Esophagus (tissue), 2 donors: ENCODE measurements around the gene LDLRAP1. TPM values are rescaled to one million over a fixed set of nuclear protein-coding genes. Genes with fewer than 3 reads are reported as not detected.

Experiments used
- H3K27ac ChIP-seq, 2 donors: one replicate each; pipeline ENCODE4 v1.5.1; 2013; ENCODE audit warnings: low read depth in 2 of 2, mild to moderate bottlenecking in 2 of 2, inconsistent platforms in 1 of 2, low read length in 1 of 2, moderate library complexity in 1 of 2
- H3K27me3 ChIP-seq, 2 donors: one replicate each; pipeline ENCODE4 v1.6.1; 2013; ENCODE audit warnings: low read length in 2 of 2, control low read depth in 1 of 2, mild to moderate bottlenecking in 1 of 2; ENCODE audit not compliant: insufficient read depth in 2 of 2, control insufficient read depth in 1 of 2
- H3K36me3 ChIP-seq, 2 donors: one replicate each; pipeline ENCODE4 v1.6.1; 2013; ENCODE audit warnings: low read length in 1 of 2; ENCODE audit not compliant: control insufficient read depth in 2 of 2, insufficient read depth in 2 of 2
- H3K4me1 ChIP-seq, 2 donors: one replicate each; pipeline ENCODE4 v1.6.1; 2013; ENCODE audit warnings: low read length in 1 of 2; ENCODE audit not compliant: control insufficient read depth in 2 of 2, insufficient read depth in 2 of 2
- H3K4me3 ChIP-seq, 2 donors: one replicate each; pipeline ENCODE4 v1.5.1; 2013; ENCODE audit warnings: low read length in 2 of 2, mild to moderate bottlenecking in 2 of 2, low read depth in 1 of 2, moderate library complexity in 1 of 2
- H3K9me3 ChIP-seq, 2 donors: one replicate each; pipeline ENCODE4 v1.6.1; 2013; ENCODE audit warnings: mild to moderate bottlenecking in 2 of 2, low read depth in 1 of 2, low read length in 1 of 2, moderate library complexity in 1 of 2; ENCODE audit not compliant: control insufficient read depth in 2 of 2, insufficient read depth in 1 of 2
- WGBS, 2 donors: extraction: QIAGEN DNeasy Blood & Tissue Kit; methylation state at CpG; one replicate each; pipeline ENCODE4 v1.1.7; 2013; 5-methylcytosine and 5-hydroxymethylcytosine counted together
- polyA plus RNA-seq, 2 donors: library from polyadenylated mRNA; stranded (reverse); fragments of 200-250 nt; gene quantifications; one replicate each; pipeline ENCODE4 v1.2.3, GENCODE V29; 2013
- donor health status: healthy with polysubstance abuse.
- donor health status: Bipolar disorder and iron deficiency.

The LDLRAP1 gene
- polyA plus RNA-seq, 2 donors: 11.0 to 12.5 TPM

- H3K27me3 ChIP-seq: no peaks in the 10 kb centered on the region
- no peaks in the 10 kb centered on the region for H3K9me3 ChIP-seq
- no peak overlapping the region for H3K27ac ChIP-seq
- no peak overlapping the region for H3K4me3 ChIP-seq
- peaks cover 2% of the 10 kb centered on the region in 2 donors for H3K4me1 ChIP-seq
- 47 to 53% methylated on average over 8 of the region's 8 CpGs for WGBS, 2 donors
- H3K36me3 ChIP-seq: no peaks in the 10 kb centered on the region
Measured at GRCh38 chr1:25610822-25611630, 67.6 kb downstream of the LDLRAP1 start.

DNA sequence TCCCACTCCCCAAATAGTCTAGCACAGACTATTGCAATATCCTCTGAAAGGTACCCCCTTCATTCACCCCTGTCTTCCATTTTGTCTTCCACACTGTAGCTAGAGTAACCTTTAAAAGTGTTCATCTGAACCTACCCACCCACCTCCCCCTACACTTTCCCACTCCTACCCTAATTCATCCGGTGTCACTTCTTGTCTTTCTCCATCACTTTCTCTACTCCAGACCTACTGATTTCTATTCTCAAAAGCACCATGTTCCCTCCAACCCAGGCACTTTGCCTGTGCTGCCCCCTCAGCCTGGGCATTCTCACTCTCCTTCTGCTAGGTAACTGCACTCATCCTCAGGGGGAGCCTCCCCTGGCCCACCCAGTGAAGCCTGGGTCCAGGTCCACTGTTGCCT, 68.4 kb downstream of the LDLRAP1 start:
- 93 to 96% methylated on average over 1 of the region's 1 CpG for WGBS, 2 donors
- Histone ChIP-seq H3K36me3 (no peaks in the 10 kb centered on the region), H3K27me3 (no peaks in the 10 kb centered on the region), H3K27ac (no peak overlapping the region), H3K4me1 (peaks cover 2% of the 10 kb centered on the region in 2 donors), H3K4me3 (no peak overlapping the region), H3K9me3 (no peaks in the 10 kb centered on the region)

DNA sequence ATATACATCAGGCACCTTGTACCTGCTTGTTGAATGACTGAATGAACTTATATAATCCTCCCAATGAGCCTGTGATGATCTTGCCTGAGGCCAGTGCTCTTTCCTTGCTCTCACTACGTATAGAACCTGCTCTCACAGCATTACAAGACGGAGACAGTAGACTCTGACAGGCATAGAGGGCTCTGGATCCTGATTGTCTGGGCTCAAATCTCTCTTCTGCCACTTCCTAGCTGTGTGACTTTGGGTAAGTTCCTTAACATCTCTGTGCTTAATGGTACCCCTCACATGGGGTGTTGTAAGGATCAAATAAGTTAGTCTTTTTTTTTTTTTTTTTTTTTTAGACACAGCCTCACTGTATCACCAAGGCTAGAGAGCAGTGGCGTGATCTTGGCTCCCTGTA, 69.0 kb downstream of the LDLRAP1 start:
- no peaks in the 10 kb centered on the region for H3K9me3 ChIP-seq

GRCh38 chr1:25613091-25613490, 69.7 kb downstream of the LDLRAP1 start:
- H3K27me3 ChIP-seq: no peaks in the 10 kb centered on the region
- no peaks in the 10 kb centered on the region for H3K9me3 ChIP-seq
- H3K36me3 ChIP-seq: no peaks in the 10 kb centered on the region
- 90 to 94% methylated on average over 3 of the region's 3 CpGs for WGBS, 2 donors
- peaks cover 5 to 6% of the 10 kb centered on the region in 2 donors for H3K4me1 ChIP-seq
- no peak overlapping the region for H3K4me3 ChIP-seq
- no peak overlapping the region for H3K27ac ChIP-seq

More for the DNA sequence above, 69.0 kb downstream of the LDLRAP1 start:
- H3K4me3 ChIP-seq: no peak overlapping the region
- no peaks in the 10 kb centered on the region for H3K27me3 ChIP-seq
- H3K4me1 ChIP-seq: peaks cover 2% of the 10 kb centered on the region in 2 donors
- 81 to 87% methylated on average over 3 of the region's 3 CpGs for WGBS, 2 donors
- H3K36me3 ChIP-seq: no peaks in the 10 kb centered on the region
- no peak overlapping the region for H3K27ac ChIP-seq

GRCh38 chr1:25614501-25615171, 71.2 kb downstream of the LDLRAP1 start:
- Histone ChIP-seq H3K4me1 (peaks cover 4 to 8% of the 10 kb centered on the region in 2 donors), H3K9me3 (no peaks in the 10 kb centered on the region), H3K27ac (no peak overlapping the region), H3K4me3 (no peak overlapping the region), H3K27me3 (no peaks in the 10 kb centered on the region), H3K36me3 (no peaks in the 10 kb centered on the region)
- 70 to 74% methylated on average over 4 of the region's 4 CpGs for WGBS, 2 donors

DNA sequence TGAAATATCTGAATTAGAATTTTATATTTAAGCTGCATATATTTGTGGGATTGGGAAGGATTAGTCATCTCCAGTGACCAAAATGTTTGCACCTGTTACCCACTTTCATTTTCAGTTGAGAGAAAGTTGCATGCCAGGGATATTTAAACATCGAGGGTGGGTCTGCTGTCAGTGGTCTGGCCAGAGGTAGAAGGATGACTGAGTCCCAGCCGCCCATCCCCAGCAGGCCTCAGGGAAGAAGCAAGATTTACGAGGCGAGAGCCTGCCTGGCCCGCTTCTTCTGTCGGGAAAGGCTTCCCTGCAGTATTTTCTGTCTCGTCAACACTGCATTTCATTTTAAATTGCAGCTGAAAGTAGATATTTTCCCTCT, 71.8 kb downstream of the LDLRAP1 start:
- 50 to 54% methylated on average over 7 of the region's 7 CpGs for WGBS, 2 donors
- H3K27ac ChIP-seq: no peak overlapping the region

GRCh38 chr1:25615563-25616094, 72.2 kb downstream of the LDLRAP1 start:
- Histone ChIP-seq H3K27ac (peak overlapping the region; percentile 56 to 72), H3K4me1 (peaks cover 4 to 8% of the 10 kb centered on the region in 2 donors), H3K9me3 (no peaks in the 10 kb centered on the region), H3K36me3 (no peaks in the 10 kb centered on the region), H3K4me3 (peak overlapping the region; percentile 50 to 57), H3K27me3 (no peaks in the 10 kb centered on the region)
- 17 to 18% methylated on average over 12 of the region's 12 CpGs for WGBS, 2 donors

More for the DNA sequence above, 71.8 kb downstream of the LDLRAP1 start:
- H3K4me1 ChIP-seq: peaks cover 4 to 8% of the 10 kb centered on the region in 2 donors
- no peak overlapping the region for H3K4me3 ChIP-seq
- H3K36me3 ChIP-seq: no peaks in the 10 kb centered on the region
- no peaks in the 10 kb centered on the region for H3K9me3 ChIP-seq
- no peaks in the 10 kb centered on the region for H3K27me3 ChIP-seq

- H3K4me1 ChIP-seq: peaks cover 4 to 8% of the 10 kb centered on the region in 2 donors
Measured at GRCh38 chr1:25616095-25616986, 72.9 kb downstream of the LDLRAP1 start, which contains the start of gene MAN1C1. Gene MAN1C1, plus strand, starts transcription at chr1:25616791. Its CDS starts 1,007 bp downstream, at chr1:25617798.

More at GRCh38 chr1:25616095-25616986, 72.9 kb downstream of the LDLRAP1 start, which contains the start of gene MAN1C1:
- H3K4me3 ChIP-seq: peak within 1 kb of the TSS; percentile 57 to 65
- 1% methylated on average over 76 to 116 of the region's 116 CpGs for WGBS, 2 donors
- H3K27ac ChIP-seq: peak within 1 kb of the TSS; percentile 61 to 72
- no peaks in the 10 kb centered on the region for H3K36me3 ChIP-seq
- no peaks in the 10 kb centered on the region for H3K9me3 ChIP-seq
- H3K27me3 ChIP-seq: no peaks in the 10 kb centered on the region
